Forelimb muscle (tissue), 1 donor: ENCODE results near the gene AAMP. TPM values are rescaled to one million over a fixed set of nuclear protein-coding genes. Genes with fewer than 3 reads are reported as not detected.

ENCODE experiments used
- DNase-seq: peaks from one replicate; pipeline ENCODE4 v3.0.0-alpha.2; 2013; ENCODE audit warnings: low read depth
- polyA plus RNA-seq: library from polyadenylated mRNA; unstranded; fragments of 120-200 nt; gene quantifications from one replicate; pipeline ENCODE4 v1.2.1, GENCODE V29; 2013; ENCODE audit not compliant: insufficient read length

Gene AAMP
- polyA plus RNA-seq, 1 donor: 87.4 TPM

GRCh38 chr2:218223046-218223445 lies 46.9 kb downstream of the AAMP start:
- DNase-seq: no peak

- DNase-seq: no peak
Observed at GRCh38 chr2:218221000-218221399, 48.9 kb downstream of the AAMP start.

DNA sequence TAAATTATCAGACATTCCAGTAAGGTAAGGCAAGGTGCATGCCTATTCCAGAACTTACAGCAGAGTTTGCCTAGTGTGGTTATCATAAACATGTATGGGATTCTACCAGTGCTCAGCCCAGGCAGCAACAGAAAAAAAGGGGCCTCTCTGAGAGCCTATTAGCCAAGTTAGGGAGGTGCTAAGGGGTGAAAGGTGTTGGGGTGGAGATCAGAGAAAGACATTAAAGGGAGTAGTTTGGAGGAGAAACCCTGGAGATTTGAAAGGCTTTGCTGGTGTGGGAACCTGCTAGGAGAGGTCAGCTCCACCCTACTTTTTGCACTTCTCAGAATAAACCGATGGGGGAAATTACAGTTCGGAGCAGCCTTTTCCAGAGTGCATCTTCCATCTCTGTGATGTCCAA lies 50.0 kb downstream of the AAMP start:
- DNase-seq: no peak

DNA sequence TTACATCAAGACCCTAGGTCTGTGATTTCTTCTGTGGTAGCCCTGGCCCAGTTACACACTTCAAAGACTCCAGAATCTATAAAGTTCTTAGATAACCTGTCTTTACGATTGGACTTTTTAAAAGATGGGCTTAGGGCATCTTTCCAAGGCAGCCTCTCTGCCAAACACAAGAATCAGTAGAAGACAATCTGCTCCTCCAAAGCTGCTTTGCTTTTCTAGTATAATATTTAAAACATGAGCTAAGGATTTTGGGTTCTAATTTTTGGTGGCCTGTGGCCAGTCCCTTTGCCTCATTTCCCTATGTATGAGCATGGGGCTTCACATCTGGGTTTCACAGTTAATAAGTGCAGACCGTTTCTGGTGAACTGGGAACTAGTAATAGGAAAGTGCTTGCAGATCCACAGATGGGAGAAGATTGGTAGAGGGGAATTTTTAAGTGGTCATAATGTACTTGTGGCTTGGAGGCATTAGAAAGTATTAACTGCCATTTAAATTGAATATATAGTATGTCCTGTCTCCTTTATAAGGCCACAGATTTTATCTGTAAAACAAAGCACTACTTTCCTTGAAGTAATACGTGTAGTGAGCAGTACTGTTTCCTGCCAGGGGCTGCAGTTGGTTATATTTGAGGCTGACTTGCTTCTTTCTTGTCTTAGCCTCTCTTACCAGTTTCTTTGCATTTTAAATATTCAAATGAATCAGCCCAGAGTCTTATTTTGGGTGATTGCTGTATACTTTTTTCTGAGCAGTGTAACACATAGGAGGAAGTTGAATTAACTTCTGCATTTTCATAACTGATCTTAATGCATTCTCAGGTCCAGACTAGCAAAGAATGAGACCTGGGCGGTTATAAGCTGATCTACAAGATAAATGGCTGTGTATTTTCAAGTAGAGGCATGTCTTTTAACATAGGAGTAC lies 51.4 kb downstream of the AAMP start:
- no peak for DNase-seq

GRCh38 chr2:218217360-218218267 lies 52.3 kb downstream of the AAMP start:
- no peak for DNase-seq

GRCh38 chr2:218216674-218217359 lies 53.1 kb downstream of the AAMP start, which contains the start of gene ARPC2:
TSS of gene ARPC2 (plus strand) at chr2:218217189. CDS start at chr2:218217471, 282 bp downstream.
- peak; percentile 92 for DNase-seq

GRCh38 chr2:218216336-218216673 lies 53.6 kb downstream of the AAMP start:
- DNase-seq: no peak

Other genes with a start within 250 kb of the AAMP start
- 0.16 TPM for gene RUFY4, start 200.9 kb downstream of the AAMP start, polyA plus RNA-seq
- gene CXCR2, start 144.1 kb downstream of the AAMP start, polyA plus RNA-seq: 0.18 TPM
- gene CXCR1, start 103.2 kb downstream of the AAMP start, polyA plus RNA-seq: not detected
- 205 TPM for gene ARPC2, start 52.9 kb downstream of the AAMP start, polyA plus RNA-seq
- gene GPBAR1, start 9.1 kb downstream of the AAMP start, polyA plus RNA-seq: 2.3 TPM
- 47.4 TPM for gene PNKD, start 382 bp upstream of the AAMP start, polyA plus RNA-seq
- 81.3 TPM for gene TMBIM1, start 22.4 kb upstream of the AAMP start, polyA plus RNA-seq
- gene CATIP, start 86.7 kb upstream of the AAMP start, polyA plus RNA-seq: 0.15 TPM
- gene SLC11A1, start 112.1 kb upstream of the AAMP start, polyA plus RNA-seq: 0.37 TPM
- 95.5 TPM for gene CTDSP1, start 129.7 kb upstream of the AAMP start, polyA plus RNA-seq
- not detected for gene VIL1, start 149.0 kb upstream of the AAMP start, polyA plus RNA-seq